H1 (cell line): ENCODE measurements around the gene E2F1. TPM values are rescaled to one million over a fixed set of nuclear protein-coding genes. Genes with fewer than 3 reads are reported as not detected.

ENCODE experiments used
- CTCF ChIA-PET: fragments of 300-600 bp; sonication (Branson Sonifier 250); formaldehyde crosslinking; loops from one replicate; lab custom pipeline; 2021; ENCODE audit not compliant: partially characterized antibody; lab: Charles Lee
- POLR2A ChIA-PET: fragments of 300-600 bp; sonication (Branson Sonifier 250); formaldehyde crosslinking; loops from one replicate; lab custom pipeline; 2021; ENCODE audit warnings: inconsistent platforms; ENCODE audit not compliant: partially characterized antibody; lab: Charles Lee
- DNase-seq, 2 experiments: peaks; one replicate each; pipeline versions ENCODE4 v3.0.0 to v3.0.0-alpha.2; 2010 to 2022; ENCODE audit warnings: low spot score in 2 of 2, low read depth in 1 of 2, mixed read lengths in 1 of 2
- FAIRE-seq: peaks from 2 replicates; lab custom pipeline; 2011; peaks lifted over from hg19 to GRCh38; lab: Jason Lieb, UNC
- H2AFZ ChIP-seq: 2 replicates; pipeline ENCODE4 v1.8.1; 2012; ENCODE audit warnings: low read length, inconsistent platforms
- H2AK5ac ChIP-seq: 2 replicates; pipeline ENCODE4 v1.6.1; 2013; ENCODE audit warnings: low read depth, low read length
- H2BK120ac ChIP-seq: replicated peaks from 2 replicates; pipeline ENCODE3; 2013; ENCODE audit warnings: low read depth, low read length, inconsistent platforms
- H2BK12ac ChIP-seq: 2 replicates; pipeline ENCODE4 v1.6.1; 2013; ENCODE audit warnings: low read depth, low read length
- H2BK15ac ChIP-seq: 2 replicates; pipeline ENCODE4 v1.6.1; 2013; ENCODE audit warnings: low read length
- H2BK20ac ChIP-seq: 2 replicates; pipeline ENCODE4 v1.6.1; 2013; ENCODE audit warnings: low read length
- H2BK5ac ChIP-seq: 2 replicates; pipeline ENCODE4 v1.6.1; 2013; ENCODE audit warnings: low read depth, low read length
- H3K14ac ChIP-seq: 2 replicates; pipeline ENCODE4 v1.6.1; 2013; ENCODE audit warnings: inconsistent platforms; ENCODE audit not compliant: insufficient read length
- H3K18ac ChIP-seq: 2 replicates; pipeline ENCODE4 v1.6.1; 2013; ENCODE audit warnings: low read length; ENCODE audit errors: extremely low read depth
- H3K23ac ChIP-seq: 2 replicates; pipeline ENCODE4 v1.6.1; 2013; ENCODE audit warnings: inconsistent platforms; ENCODE audit not compliant: insufficient read length
- H3K23me2 ChIP-seq: 2 replicates; pipeline ENCODE4 v1.6.1; 2013; ENCODE audit warnings: low read depth, low read length
- H3K27ac ChIP-seq: 2 replicates; pipeline ENCODE4 v1.6.1; 2011; ENCODE audit warnings: low read depth, low read length, inconsistent platforms
- H3K27me3 ChIP-seq, 4 experiments: replicated peaks in 1 of 4; 1 replicate in 1 of 4; 2 replicates in 3 of 4; pipeline versions ENCODE4 v1.6.1 to v1.8.1; 2011 to 2013; ENCODE audit warnings: low read length in 3 of 4, mild to moderate bottlenecking in 3 of 4, inconsistent platforms in 2 of 4, mixed read lengths in 2 of 4, moderate library complexity in 1 of 4; ENCODE audit not compliant: control insufficient read depth in 3 of 4, insufficient read depth in 3 of 4; ENCODE audit errors: extremely low read depth in 1 of 4
- H3K36me3 ChIP-seq, 4 experiments: 2 replicates each; pipeline versions ENCODE4 v1.6.1 to v1.8.1; 2011 to 2013; ENCODE audit warnings: mild to moderate bottlenecking in 4 of 4, low read length in 3 of 4, moderate library complexity in 2 of 4, control low read depth in 1 of 4, inconsistent platforms in 1 of 4; ENCODE audit not compliant: insufficient read depth in 4 of 4, control insufficient read depth in 2 of 4
- H3K4ac ChIP-seq: replicated peaks from 2 replicates; pipeline ENCODE3; 2013; ENCODE audit warnings: low read length, low read depth, mixed read lengths, inconsistent platforms; ENCODE audit not compliant: insufficient read length
- H3K4me1 ChIP-seq, 4 experiments: replicated peaks in 1 of 4; 1 replicate in 1 of 4; 2 replicates in 3 of 4; pipeline versions ENCODE4 v1.6.1 to v1.8.1; 2011 to 2013; ENCODE audit warnings: low read length in 3 of 4, inconsistent platforms in 2 of 4, mixed read lengths in 1 of 4; ENCODE audit not compliant: insufficient read depth in 4 of 4, control insufficient read depth in 3 of 4
- H3K4me2 ChIP-seq, 2 experiments: 2 replicates each; pipeline versions ENCODE4 v1.6.1 to v1.8.1; 2011 to 2013; ENCODE audit warnings: low read depth in 2 of 2, low read length in 2 of 2, control low read depth in 1 of 2, inconsistent platforms in 1 of 2, mild to moderate bottlenecking in 1 of 2; ENCODE audit not compliant: insufficient read depth in 1 of 2
- H3K4me3 ChIP-seq, 4 experiments: fragments of 200-600, 300-600 bp in 1 of 4; sonication (generic), shearing (Covaris generic), sonication (Bioruptor Twin) in 1 of 4; 2 replicates each; pipeline versions ENCODE4 v1.5.1 to v1.8.1; 2011 to 2016; ENCODE audit warnings: low read length in 4 of 4, low read depth in 3 of 4, control low read depth in 2 of 4, inconsistent platforms in 2 of 4, mild to moderate bottlenecking in 2 of 4, mixed read lengths in 1 of 4, moderate library complexity in 1 of 4; ENCODE audit not compliant: insufficient read depth in 2 of 4; ENCODE audit errors: extremely low read depth in 1 of 4
- H3K56ac ChIP-seq: replicated peaks from 2 replicates; pipeline ENCODE3; 2013; ENCODE audit warnings: low read depth, mild to moderate bottlenecking, mixed read lengths, low read length, inconsistent platforms; ENCODE audit not compliant: insufficient read length
- H3K79me1 ChIP-seq: 2 replicates; pipeline ENCODE4 v1.6.1; 2013; ENCODE audit warnings: low read depth, low read length, control low read depth
- H3K79me2 ChIP-seq, 2 experiments: 2 replicates each; pipeline versions ENCODE4 v1.6.1 to v1.8.1; 2012 to 2013; ENCODE audit warnings: low read length in 2 of 2, mild to moderate bottlenecking in 2 of 2, inconsistent platforms in 1 of 2; ENCODE audit not compliant: insufficient read depth in 2 of 2, control insufficient read depth in 1 of 2
- H3K9ac ChIP-seq, 4 experiments: replicated peaks in 1 of 4; 1 replicate in 1 of 4; 2 replicates in 3 of 4; pipeline versions ENCODE4 v1.6.1 to v1.8.1; 2011 to 2013; ENCODE audit warnings: low read depth in 3 of 4, low read length in 3 of 4, control low read depth in 2 of 4, mild to moderate bottlenecking in 2 of 4, moderate library complexity in 2 of 4, inconsistent platforms in 1 of 4; ENCODE audit errors: extremely low read depth in 1 of 4
- H3K9me3 ChIP-seq, 2 experiments: 2 replicates each; pipeline versions ENCODE4 v1.6.1 to v1.8.1; 2012 to 2013; ENCODE audit warnings: mild to moderate bottlenecking in 2 of 2, moderate library complexity in 2 of 2, control low read depth in 1 of 2, inconsistent platforms in 1 of 2, low read depth in 1 of 2, low read length in 1 of 2, mixed read lengths in 1 of 2; ENCODE audit not compliant: insufficient read depth in 2 of 2
- H4K20me1 ChIP-seq, 2 experiments: replicated peaks in 1 of 2; 2 replicates each; pipeline versions ENCODE3 to v1.8.1; 2011 to 2013; ENCODE audit warnings: inconsistent platforms in 2 of 2, low read length in 2 of 2, mild to moderate bottlenecking in 1 of 2; ENCODE audit not compliant: insufficient read depth in 2 of 2, control insufficient read depth in 1 of 2
- H4K5ac ChIP-seq: 2 replicates; pipeline ENCODE4 v1.6.1; 2013; ENCODE audit warnings: low read length, low read depth, mixed read lengths, inconsistent platforms; ENCODE audit not compliant: insufficient read length
- H4K8ac ChIP-seq: 2 replicates; pipeline ENCODE4 v1.8.0; 2013; ENCODE audit warnings: mild to moderate bottlenecking, moderate library complexity, low read length, inconsistent platforms; ENCODE audit not compliant: insufficient read depth; ENCODE audit errors: extremely low read depth
- H4K91ac ChIP-seq: replicated peaks from 2 replicates; pipeline ENCODE3; 2013; ENCODE audit warnings: low read length, mixed read lengths, inconsistent platforms; ENCODE audit not compliant: insufficient read length
- CHD1 ChIP-seq: IDR thresholded peaks from 2 replicates; pipeline ENCODE4 v1.6.1; 2012; ENCODE audit warnings: low read depth, low read length, improper control_type of control experiment
- EGR1 ChIP-seq: IDR thresholded peaks from 2 replicates; pipeline ENCODE4 v1.6.1; 2011; ENCODE audit warnings: low read depth, low read length, borderline replicate concordance
- KDM4A ChIP-seq: IDR thresholded peaks from one replicate; pipeline ENCODE4 v1.7.1; 2012; ENCODE audit warnings: low read depth, mild to moderate bottlenecking, moderate library complexity, low read length, inconsistent platforms; ENCODE audit not compliant: severe bottlenecking
- POU5F1 ChIP-seq: IDR thresholded peaks from 2 replicates; pipeline ENCODE4 v1.6.1; 2011; ENCODE audit warnings: low read depth, mild to moderate bottlenecking, low read length, moderate library complexity
- RBBP5 ChIP-seq: IDR thresholded peaks from 2 replicates; pipeline ENCODE4 v1.7.1; 2012; ENCODE audit warnings: low read depth, mild to moderate bottlenecking, inconsistent platforms, low read length, moderate library complexity, borderline replicate concordance
- RNF2 ChIP-seq: fragments of 200-900, 300-1000 bp; sonication (generic); IDR thresholded peaks from 2 replicates; pipeline ENCODE4 v1.7.1; 2016; ENCODE audit warnings: borderline replicate concordance, low read depth, mild to moderate bottlenecking, antibody characterized with exemption, low read length; ENCODE audit not compliant: poor library complexity, severe bottlenecking; ENCODE audit errors: missing control alignments
- SAP30 ChIP-seq: fragments of 300-600 bp; sonication (generic); IDR thresholded peaks from 2 replicates; pipeline ENCODE4 v1.7.1; 2012; ENCODE audit warnings: low read length, moderate library complexity, mild to moderate bottlenecking, inconsistent platforms; ENCODE audit not compliant: insufficient read depth, insufficient replicate concordance
- SP2 ChIP-seq: IDR thresholded peaks from 2 replicates; pipeline ENCODE4 v1.6.1; 2012; ENCODE audit warnings: mild to moderate bottlenecking, low read length, inconsistent platforms
- TBP ChIP-seq: IDR thresholded peaks from 2 replicates; pipeline ENCODE4 v1.6.1; 2011; ENCODE audit warnings: low read depth, low read length, improper control_type of control experiment
- WGBS, 2 experiments: shearing (Covaris generic) in 1 of 2; methylation state at CpG; one replicate each; pipeline versions ENCODE4 v1.1.6 to v1.1.7; 2013 to 2015; ENCODE audit warnings: low lambda C conversion rate in 2 of 2, mixed read lengths in 2 of 2, inconsistent platforms in 1 of 2, low coverage in 1 of 2, missing lambda C conversion rate in 1 of 2; ENCODE audit not compliant: insufficient replicate concordance in 2 of 2, insufficient coverage in 1 of 2, insufficient read length in 1 of 2; ENCODE audit errors: extremely low coverage in 1 of 2, missing lambda C conversion rate in 1 of 2; 5-methylcytosine and 5-hydroxymethylcytosine counted together
- polyA plus RNA-seq, 7 experiments: library from polyadenylated mRNA; depleted of rRNA in 3 of 7; stranded (reverse) in 5 of 7; unstranded in 2 of 7; fragments of >200 nt in 5 of 7; fragments of 200-250 nt in 2 of 7; gene quantifications; 1 replicate in 5 of 7; 2 replicates in 1 of 7; 4 replicates in 1 of 7; pipeline versions ENCODE4 v1.2.1 to v1.2.3, GENCODE V29; 2011 to 2013; ENCODE audit warnings: missing spikeins in 2 of 7, mixed read lengths in 2 of 7
- total RNA-seq: library from RNA; stranded (reverse); fragmentation: NEBNext Ultra II Directional; extraction: Animal tissue kit (Norgen Biotek cat#: 25700); gene quantifications from 2 replicates; pipeline ENCODE4 v1.2.1, GENCODE V29; 2021
- TF ChIP-seq, protein P1 (sequence below): IDR thresholded peaks from 2 replicates; pipeline ENCODE4 v1.6.1; 2011; ENCODE audit warnings: low read depth, mild to moderate bottlenecking, low read length; ENCODE audit not compliant: insufficient read depth

The E2F1 gene
- total and polyA plus RNA-seq, 2 of the 8 experiments (the other 6 are each of a cell fraction or from before 2014, with no cell fraction given), result 33.4 to 35.8 TPM

DNA sequence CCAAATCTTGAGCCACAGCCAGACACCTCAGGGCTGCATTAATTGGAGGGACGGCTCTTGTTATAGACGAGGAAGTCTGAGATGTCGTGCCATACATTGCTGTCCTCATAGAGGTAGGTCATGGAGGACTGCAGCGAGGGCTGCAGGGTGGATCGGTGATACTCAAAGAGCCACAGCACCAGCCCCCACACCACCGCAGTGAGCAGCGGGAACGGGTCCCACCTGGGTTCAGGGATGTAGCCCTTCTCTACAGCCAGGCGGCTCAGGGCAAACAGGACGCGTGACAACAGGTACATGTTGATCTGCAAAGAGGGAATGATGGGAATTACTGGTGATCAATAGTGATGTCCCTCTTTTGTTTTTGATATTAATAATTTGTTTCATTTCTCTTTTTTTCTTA lies 21.5 kb upstream of the E2F1 start:
- Histone ChIP-seq H2AFZ (no peak overlapping the region), H3K4me3 (no peak overlapping the region), H3K9me3 (peaks cover 5 to 6% of the 10 kb centered on the region in 2 experiments; a peak in 2 of 4 replicates), H3K4ac (no peak overlapping the region), H2BK20ac (no peak overlapping the region), H3K79me2 (no peaks in the 10 kb centered on the region), H2BK12ac (no peak overlapping the region), H3K18ac (no peak overlapping the region; the same call in 1 of the 2 replicates), H3K23me2 (peaks cover 6% of the 10 kb centered on the region; the same call in 1 of the 2 replicates), H3K23ac (no peak overlapping the region), H2BK15ac (no peak overlapping the region), H3K4me1 (peaks cover 4 to 9% (median 6%) of the 10 kb centered on the region in 4 experiments), H3K27ac (no peak overlapping the region), H3K9ac (no peak overlapping the region), H3K56ac (no peak overlapping the region), H3K36me3 (no peaks in the 10 kb centered on the region), H3K27me3 (no peaks in the 10 kb centered on the region; a peak in 1 of 7 replicates), H2BK120ac (no peak overlapping the region), H4K20me1 (no peaks in the 10 kb centered on the region), H4K5ac (no peak overlapping the region), H4K91ac (no peak overlapping the region), H4K8ac (no peak overlapping the region), H2BK5ac (no peak overlapping the region), H3K79me1 (no peaks in the 10 kb centered on the region), H3K14ac (no peak overlapping the region), H2AK5ac (no peak overlapping the region), H3K4me2 (no peak overlapping the region)
- no peak for DNase-seq
- POLR2A ChIA-PET, result interaction anchor here (0.6 kb wide), 1 partner anchor 36 kb away, joined by 3 read pairs; no protein-coding TSS in a partner anchor
- FAIRE-seq, result no peak
- TF ChIP-seq SAP30, result no peak
- TF ChIP-seq, protein P1, sequence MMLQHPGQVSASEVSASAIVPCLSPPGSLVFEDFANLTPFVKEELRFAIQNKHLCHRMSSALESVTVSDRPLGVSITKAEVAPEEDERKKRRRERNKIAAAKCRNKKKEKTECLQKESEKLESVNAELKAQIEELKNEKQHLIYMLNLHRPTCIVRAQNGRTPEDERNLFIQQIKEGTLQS, result no peak
- no peak for TF ChIP-seq RNF2
- no peak for TF ChIP-seq EGR1
- no peak for TF ChIP-seq KDM4A
- no peak for TF ChIP-seq RBBP5
- TF ChIP-seq POU5F1, result no peak
- TF ChIP-seq TBP, result no peak
- TF ChIP-seq SP2, result no peak
- no peak for TF ChIP-seq CHD1
- CTCF ChIA-PET, result interaction anchor here (0.8 kb wide), 1 partner anchor 23 kb away, joined by 3 read pairs; no protein-coding TSS in a partner anchor
- WGBS, 2 experiments, result 91% methylated on average over 11 of the region's 11 CpGs; no CpG with 5 or more reads in 1 of the 2 experiments
